ENCODE measurements around the gene RREB1. TPM values are rescaled to one million over a fixed set of nuclear protein-coding genes. Genes with fewer than 3 reads are reported as not detected.
"Not testable (repeated sequence)": the region's sequence is repeated elsewhere in the genome, so short reads cannot be mapped to it uniquely, and the experiment has no call there.

The RREB1 gene
- total RNA-seq, 1 donor from 2014 or later = 20.6 TPM

DNA sequence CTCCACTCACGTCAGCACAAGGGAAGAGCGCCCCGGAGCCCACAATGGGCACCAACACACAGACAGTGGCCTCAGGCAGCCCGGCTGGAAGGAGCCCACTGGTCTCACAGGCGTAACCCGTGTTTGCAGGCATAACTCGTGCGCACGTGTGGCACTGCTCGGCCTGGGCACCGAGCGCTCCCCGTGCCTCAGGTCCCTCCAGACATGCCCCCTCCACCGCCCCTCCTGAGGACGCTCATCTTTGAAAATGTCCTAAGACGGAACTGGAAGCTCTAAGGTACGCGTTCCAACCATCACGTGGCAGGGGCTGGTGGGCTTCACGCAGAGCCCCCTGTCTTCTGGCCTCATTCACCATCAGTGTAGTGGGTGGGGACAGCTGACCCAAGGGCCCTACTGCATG is 160.6 kb downstream of the RREB1 start:
- no peak for DNase-seq

DNA sequence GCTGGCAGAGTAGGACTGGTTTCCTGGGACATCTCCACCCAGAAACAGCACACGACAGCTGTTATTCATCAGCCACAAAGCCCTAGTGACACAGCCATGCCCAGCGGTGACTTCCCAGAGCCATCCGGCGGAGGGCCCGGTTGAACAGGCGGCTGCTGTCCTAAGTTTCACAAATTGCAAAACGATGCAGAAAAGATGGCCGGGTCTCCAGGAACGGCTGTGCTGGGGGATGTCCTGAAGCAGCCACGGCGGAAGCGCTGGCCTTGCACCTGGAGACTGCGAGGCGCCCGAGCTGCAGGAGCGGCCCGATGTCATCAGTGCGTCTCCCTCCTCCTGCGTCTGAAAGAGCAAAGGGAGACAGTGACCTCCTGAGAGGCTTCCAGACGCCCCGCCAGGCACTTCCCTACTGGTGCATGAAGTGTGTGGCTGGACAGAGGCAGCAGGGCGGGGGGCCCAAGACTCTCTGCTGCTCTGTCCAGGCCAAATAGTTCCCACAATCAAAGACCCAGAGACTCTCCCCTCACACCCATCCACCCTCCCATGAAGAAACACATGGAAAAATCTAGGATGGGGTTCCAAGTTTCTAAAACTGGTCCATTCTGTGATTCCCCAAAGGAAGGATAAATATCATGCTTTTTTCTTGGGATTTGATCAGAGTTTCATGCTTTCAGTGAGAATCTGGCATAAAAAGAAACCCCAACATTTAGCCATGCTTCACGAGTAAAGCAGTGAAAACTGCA is 161.2 kb downstream of the RREB1 start:
- DNase-seq = no peak

DNA sequence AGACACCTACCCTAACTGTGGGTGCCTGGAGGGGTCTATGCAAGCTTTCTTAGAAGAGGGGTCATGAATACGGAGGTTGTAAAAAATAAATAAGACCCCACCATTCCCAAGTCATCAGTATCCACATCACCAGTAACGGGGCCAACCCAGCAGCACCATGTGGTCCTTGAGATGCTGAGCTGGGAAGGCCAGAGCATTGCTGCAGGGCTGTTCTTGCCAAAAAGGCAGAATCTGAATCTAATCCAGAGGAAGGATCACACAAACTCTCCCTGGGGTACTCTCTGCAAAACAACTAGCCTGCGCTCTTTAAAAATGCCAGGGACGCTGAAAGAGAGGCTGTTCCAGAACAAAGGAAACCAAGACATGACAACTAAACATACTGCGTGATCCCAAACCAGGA is 162.1 kb downstream of the RREB1 start:
- DNase-seq = no peak

DNA sequence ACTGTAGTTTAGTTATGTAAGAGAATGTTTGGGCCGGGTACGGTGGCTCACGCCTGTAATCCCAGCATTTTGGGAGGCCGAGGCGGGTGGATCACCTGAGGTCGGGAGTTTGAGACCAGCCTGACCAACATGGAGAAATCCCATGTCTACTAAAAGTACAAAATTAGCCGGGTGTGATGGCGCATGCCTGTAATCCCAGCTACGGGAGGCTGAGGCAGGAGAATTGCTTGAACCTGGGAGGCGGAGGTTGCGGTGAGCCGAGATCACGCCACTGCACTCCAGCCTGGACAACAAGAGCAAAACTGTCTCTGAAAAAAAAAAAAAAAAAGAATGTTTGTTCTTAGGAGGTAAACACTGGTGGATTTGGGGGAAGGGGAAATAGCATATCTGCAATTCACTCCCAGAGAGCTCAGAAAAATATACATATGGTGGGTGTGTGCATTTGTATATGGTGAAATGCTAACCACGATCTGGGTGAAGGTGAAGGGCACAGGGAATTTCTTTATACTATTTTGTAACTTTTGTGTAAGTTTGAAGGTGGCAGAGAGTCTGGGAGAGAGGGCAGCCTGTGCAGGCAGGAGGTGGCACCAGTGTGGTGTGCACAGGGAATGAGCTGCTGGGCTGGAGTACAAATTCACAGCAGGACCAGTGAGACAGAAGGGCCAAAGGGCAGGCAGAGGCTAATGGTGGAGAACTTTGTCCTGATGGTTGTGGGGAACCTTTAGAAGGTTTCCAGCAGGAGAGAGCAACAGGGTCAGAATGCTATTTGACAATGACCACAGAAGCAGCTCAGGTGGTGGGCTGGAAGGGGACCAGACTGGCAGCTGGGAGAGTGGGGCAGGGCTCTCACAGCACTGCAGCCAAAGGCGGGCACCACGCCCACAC is 162.8 kb downstream of the RREB1 start:
- DNase-seq = no peak

DNA sequence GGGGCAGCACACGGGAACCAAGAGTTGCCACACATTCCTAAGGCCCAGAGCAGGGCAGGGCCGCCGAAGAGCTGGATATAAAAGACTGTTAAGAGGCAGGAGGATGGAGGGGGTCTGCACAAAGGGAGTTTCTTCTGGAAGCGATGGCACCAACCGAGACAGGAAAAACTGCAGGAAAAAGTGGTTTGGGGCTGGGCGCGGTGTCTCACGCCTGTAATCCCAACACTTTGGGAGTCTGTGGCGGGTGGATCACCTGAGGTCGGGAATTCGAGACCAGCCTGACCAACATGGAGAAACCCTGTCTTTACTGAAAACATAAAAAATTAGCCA is 163.4 kb downstream of the RREB1 start:
- DNase-seq = no peak

DNA sequence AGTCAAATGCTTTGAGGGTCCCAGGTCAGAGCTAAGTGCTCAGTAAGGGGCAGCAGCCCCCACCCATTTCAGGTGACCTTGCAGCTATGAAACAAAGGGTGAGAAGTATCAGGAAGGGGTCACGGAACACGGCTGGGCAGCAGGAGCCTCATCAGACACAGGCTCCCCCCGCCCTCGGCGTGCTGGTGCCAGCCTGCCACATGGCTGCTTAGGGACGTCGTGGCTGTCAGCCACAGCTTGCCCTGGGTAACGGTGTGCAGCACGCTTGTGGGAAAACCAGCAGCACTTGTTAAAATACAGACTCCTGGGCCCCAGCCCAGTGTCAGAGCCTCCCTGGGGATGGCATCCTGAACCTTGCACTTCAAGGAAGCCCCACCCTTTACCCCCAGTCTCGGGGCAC is 165.9 kb downstream of the RREB1 start:
- DNase-seq = no peak

DNA sequence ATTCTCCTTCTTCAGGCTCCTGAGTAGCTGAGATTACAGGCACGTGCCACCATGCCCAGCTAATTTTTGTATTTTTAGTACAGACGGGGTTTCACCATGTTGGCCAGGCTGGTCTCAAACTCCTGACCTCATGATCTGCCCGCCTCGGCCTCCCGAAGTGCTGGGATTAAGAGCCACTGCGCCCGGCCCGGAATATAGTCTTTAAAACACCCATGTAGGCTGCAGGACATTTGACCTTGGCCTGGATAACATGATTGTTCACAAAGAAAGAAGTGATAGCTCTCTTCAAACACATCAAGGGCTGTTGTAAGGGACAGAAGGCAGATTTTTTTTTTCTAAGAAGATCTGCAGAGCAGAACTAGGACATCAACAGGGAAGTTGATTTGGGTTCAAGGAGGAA is 166.8 kb downstream of the RREB1 start:
- not testable (repeated sequence) for DNase-seq

DNA sequence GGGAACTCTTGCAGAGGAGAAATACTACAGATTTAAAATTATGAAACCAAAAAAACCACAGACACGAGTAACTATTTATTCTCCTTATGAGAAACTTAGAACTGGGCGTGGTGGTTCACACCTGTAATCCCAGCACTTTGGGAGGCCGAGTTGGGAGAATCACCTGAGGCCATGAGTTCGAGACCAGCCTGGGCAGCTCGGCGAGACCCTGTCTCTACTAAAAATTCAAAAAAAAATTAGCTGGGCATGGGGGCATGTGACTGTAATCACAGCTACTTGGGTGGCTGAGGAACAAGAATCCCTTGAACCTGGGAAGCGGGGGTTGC is 168.4 kb downstream of the RREB1 start:
- DNase-seq = no peak

DNA sequence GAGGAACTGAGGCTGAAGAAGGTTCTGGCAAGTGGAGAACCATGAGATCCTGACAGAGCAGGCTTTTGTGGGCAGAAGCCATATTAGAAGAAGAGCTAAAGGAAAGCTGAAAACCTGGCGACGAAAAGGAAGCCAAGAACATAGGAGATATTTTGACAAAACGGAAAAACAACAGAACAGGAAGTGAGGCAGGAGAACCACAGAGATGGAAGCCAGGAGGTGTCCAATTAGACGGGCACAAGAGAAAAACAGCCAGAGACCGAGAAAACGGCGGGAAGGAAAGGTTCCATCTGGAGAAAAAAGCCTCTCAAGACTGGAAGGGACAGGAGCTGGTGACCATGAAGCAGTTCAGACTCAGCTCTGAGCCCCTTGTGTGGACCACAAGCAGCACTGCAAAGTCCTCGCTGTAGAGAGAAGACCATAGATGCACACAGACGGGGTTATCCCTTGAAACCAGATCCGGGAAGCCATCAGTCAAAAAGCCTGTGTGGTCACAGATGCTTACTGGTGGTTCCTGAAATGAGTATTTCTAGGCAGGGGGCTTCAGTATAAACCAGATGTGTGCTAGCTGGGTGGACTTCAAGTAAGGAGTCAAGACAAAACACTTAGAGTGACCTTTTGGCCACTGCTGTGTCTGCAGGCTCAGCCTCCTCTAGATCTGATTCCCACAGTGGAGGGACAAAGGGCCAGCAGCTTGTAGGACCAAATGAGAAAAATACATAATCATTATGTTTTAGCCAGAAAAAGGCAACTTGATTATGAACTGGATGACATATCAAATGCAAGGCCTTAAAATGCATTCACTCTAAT is 174.5 kb downstream of the RREB1 start:
- DNase-seq = no peak

DNA sequence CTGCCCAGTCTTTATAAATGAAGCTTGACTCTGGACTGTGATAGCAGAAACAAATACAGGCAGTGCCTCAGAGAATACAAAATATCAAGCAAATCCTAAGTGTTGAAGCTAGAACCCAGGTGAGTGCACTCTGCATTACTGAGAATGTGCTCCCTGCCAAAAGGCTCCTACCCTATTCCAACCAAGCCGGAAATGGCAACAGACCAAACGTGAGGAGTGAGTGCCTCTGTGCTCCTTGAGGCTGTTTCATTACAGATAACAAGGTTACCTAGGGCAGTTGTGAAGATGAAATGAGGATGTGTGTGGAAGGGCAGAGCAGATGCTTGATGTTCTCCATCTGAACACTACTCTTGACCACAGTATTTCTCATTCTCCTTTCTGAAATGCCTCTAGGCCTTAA is 175.9 kb downstream of the RREB1 start:
- no peak for DNase-seq

DNA sequence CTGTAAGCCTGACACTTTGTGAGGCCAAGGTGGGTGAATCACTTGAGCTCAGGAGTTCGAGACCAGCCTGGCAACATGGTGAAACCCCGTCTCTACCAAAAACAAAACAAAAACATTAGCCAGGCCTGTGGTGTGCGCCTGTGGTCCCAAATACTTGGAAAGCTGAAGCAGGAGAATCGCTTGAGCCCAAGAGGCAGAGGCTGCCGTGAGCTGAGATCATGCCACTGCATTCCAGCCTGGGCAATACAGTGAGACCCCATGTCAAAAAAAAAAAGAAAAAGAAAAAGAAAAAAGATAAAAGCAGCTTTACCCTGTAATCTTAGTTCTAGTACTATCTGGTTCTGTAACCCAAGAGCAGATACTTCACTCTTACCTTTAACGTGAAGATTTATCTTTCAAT is 177.7 kb downstream of the RREB1 start:
- no peak for DNase-seq

DNA sequence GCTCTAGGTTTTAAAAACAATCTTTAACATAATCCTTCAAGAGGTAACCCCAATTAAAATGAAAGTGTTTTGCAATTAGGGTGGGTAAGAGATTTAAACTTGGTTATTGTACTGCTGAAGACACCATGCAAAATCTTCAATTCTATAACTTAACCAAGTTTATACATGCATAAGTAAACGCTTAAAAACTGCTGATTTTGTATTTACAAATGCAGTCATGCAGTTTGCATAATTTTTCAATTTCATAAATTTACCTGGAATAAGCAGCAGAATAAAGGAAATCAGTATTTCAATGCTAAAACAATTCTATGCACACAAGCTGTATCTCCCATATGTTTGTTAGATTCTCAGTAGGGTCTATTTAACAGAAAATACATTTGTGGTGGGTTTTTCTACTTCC is 182.3 kb downstream of the RREB1 start:
- no peak for DNase-seq

DNA sequence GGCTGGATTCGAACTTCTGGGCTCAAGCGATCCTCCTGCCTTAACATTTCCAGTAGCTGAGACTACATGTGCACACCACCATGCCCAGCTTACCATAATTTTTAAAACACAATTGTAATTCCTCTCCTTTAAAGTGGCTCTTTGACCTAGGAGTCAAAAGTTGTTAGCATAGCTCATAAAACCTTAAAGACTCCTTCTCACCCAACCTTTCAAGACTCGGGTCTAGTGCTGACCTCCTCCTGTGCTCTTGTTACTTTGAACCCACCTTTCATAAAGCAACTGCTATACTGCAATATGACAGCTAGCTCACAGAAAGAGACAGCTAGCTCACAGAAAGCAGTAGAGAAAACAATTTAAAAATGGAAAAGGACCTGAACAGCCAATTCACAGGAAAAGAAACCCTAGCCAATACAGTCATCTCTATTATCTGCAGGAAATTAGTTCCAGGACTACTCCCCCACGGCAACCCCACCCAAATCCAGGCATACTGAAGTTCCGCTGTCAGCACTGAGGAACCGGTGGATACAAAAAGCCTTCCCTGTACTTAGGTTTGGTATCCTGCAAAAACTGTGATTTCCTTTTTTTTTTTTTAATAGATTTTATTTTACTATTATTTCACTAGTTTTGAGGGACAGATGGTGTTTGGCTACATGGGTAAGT is 185.0 kb downstream of the RREB1 start:
- no peak for DNase-seq

DNA sequence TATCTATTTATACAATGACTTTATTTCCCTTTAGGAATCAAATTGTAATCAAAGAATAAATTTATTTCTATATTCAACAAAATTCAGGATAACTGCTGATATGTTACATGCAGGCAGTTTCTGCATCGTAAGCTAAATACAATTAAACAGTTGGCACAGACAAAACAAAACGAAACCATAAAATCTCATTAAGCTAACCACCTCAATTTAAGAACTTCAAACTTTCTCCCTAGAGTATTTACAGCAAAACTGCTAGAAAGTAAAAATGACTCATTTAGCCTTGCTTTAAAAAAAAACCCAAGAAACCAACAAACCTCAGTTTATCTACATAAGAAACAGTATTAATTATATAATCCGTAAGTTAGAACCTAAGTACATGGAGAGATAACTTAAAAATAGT is 188.2 kb downstream of the RREB1 start:
- no peak for DNase-seq

DNA sequence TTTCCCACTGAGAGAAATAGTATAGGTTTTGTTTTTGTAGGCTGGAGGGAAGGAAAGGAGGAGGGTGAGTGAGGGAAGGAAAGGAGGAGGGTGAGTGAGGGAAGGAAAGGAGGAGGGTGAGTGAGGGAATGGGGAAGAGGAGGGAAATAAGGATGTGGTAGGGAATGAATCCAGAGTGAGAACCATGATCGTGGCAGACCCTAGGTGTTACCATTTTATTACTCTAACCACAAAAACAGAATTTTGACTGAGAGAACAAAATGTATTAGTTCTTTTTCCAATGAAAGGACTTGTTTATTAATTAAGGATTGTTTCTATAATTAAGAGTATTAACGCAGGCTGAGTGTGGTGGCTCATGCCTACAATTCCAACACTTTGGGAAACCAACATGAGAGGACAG is 188.8 kb downstream of the RREB1 start:
- DNase-seq = no peak

DNA sequence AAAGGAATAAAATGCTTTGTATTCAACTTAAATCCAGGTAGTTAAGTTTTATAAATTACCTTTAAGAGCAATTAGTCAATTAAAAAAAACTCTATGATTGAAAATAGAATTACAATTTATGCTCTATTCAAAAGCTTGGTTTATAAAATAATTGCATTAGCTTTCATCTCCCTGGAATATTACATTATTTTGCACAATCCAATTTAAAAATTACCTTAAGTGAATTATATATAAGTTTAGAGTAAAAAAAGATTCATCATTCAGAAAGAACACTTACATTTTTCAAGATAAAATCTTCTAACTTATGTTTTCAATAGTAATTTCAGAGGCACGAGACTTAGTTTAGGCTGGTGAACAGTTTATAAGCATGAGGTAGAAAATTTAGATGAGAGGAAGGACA is 190.4 kb downstream of the RREB1 start:
- DNase-seq = no peak

DNA sequence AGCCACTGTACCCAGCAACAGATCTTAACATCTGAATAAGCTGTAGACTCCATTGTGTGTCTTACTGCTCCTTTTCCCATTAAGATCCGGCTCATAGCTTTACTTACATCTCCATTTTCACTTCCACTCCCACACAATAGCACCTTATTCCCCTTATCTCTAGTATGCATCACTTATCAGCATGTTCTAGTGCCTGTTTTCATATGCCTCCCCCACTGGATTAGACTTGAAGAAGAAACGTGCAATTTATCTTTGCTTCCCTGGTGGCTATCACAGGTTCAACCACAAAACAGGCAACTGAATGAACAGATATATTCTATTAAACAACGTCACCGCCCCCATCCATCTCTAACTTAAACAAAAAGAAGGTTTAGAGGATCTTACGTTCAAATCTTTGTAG is 193.2 kb downstream of the RREB1 start:
- DNase-seq = no peak

Other genes starting within 250 kb of the RREB1 start
- 83.4 and 155 TPM in 2 replicates for gene SSR1, start 205.2 kb downstream of the RREB1 start, total RNA-seq